MM.1S (cell line): Measurements from ENCODE around the gene STK4.

Source experiments
- EZH2phosphoT487 ChIP-seq: fragments of 300-600 bp; sonication (generic); IDR thresholded peaks from 2 replicates; pipeline ENCODE4 v1.6.1; 2018; ENCODE audit warnings: antibody characterized with exemption, low read length
- TF ChIP-seq, protein P1 (sequence below): fragments of 300-600 bp; sonication (generic); IDR thresholded peaks from 2 replicates; pipeline ENCODE4 v1.5.1; 2016; ENCODE audit warnings: antibody characterized with exemption, low read length, mixed read lengths

DNA sequence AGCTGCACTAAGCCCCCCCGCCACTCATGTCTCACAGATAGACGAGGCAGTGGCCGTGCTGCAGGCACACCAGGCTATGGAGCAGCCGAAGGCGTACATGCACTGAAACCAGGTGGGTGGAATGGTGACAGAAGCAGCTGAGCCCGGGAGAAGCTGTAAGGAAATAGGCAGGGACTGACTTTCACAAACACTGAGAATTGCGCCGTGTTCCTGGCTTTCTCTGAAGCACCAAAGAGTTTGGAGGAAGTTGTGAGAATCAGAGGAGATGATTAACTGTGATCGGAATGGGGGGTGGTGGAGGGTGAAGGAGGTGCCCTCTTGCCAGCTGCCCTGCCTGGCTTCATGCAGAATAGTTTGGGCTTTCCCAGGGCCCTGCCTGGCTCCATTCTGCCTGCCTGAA lies 27.7 kb upstream of the STK4 start:
- TF ChIP-seq EZH2phosphoT487 = no peak
- TF ChIP-seq, protein P1, sequence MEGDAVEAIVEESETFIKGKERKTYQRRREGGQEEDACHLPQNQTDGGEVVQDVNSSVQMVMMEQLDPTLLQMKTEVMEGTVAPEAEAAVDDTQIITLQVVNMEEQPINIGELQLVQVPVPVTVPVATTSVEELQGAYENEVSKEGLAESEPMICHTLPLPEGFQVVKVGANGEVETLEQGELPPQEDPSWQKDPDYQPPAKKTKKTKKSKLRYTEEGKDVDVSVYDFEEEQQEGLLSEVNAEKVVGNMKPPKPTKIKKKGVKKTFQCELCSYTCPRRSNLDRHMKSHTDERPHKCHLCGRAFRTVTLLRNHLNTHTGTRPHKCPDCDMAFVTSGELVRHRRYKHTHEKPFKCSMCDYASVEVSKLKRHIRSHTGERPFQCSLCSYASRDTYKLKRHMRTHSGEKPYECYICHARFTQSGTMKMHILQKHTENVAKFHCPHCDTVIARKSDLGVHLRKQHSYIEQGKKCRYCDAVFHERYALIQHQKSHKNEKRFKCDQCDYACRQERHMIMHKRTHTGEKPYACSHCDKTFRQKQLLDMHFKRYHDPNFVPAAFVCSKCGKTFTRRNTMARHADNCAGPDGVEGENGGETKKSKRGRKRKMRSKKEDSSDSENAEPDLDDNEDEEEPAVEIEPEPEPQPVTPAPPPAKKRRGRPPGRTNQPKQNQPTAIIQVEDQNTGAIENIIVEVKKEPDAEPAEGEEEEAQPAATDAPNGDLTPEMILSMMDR = no peak
